Measurements from ENCODE around the gene P2RX1.

Gene P2RX1

GRCh38 chr17:3915995-3916696 lies at the start of gene P2RX1:
Gene P2RX1, minus strand, starts transcription at chr17:3916465. Its CDS starts 240 bp downstream, at chr17:3916225.
- DNase-seq: no peak

- no peak for DNase-seq
These were observed 49.0 kb upstream of the P2RX1 start for GRCh38 chr17:3965118-3965800.

- no peak for DNase-seq
These were observed 48.2 kb upstream of the P2RX1 start, which contains the start of gene ATP2A3 for GRCh38 chr17:3964203-3965117. Gene ATP2A3, minus strand, starts transcription at chr17:3964437. Its CDS starts 146 bp downstream, at chr17:3964291.

- DNase-seq: no peak
These were observed 47.3 kb upstream of the P2RX1 start for GRCh38 chr17:3963237-3964201.

GRCh38 chr17:3962965-3963236 lies 46.6 kb upstream of the P2RX1 start:
- no peak for DNase-seq

- DNase-seq: no peak
These were observed 46.1 kb upstream of the P2RX1 start for GRCh38 chr17:3962217-3962964.

GRCh38 chr17:3961564-3962047 lies 45.3 kb upstream of the P2RX1 start:
- no peak for DNase-seq

GRCh38 chr17:3960764-3961163 lies 44.5 kb upstream of the P2RX1 start:
- DNase-seq: no peak

GRCh38 chr17:3959921-3960601 lies 43.8 kb upstream of the P2RX1 start:
- no peak for DNase-seq

GRCh38 chr17:3959295-3959899 lies 43.1 kb upstream of the P2RX1 start:
- DNase-seq: no peak

- no peak for DNase-seq
These were observed 41.7 kb upstream of the P2RX1 start for GRCh38 chr17:3957735-3958599.

GRCh38 chr17:3956983-3957382 lies 40.7 kb upstream of the P2RX1 start:
- DNase-seq: no peak

GRCh38 chr17:3956327-3956957 lies 40.2 kb upstream of the P2RX1 start:
- DNase-seq: no peak

GRCh38 chr17:3955673-3955988 lies 39.4 kb upstream of the P2RX1 start:
- no peak for DNase-seq

- DNase-seq: no peak
These were observed 38.9 kb upstream of the P2RX1 start for GRCh38 chr17:3954976-3955672.

GRCh38 chr17:3954086-3954485 lies 37.8 kb upstream of the P2RX1 start:
- no peak for DNase-seq

- no peak for DNase-seq
These were observed 37.3 kb upstream of the P2RX1 start for GRCh38 chr17:3953542-3953941.

GRCh38 chr17:3952186-3952585 lies 35.9 kb upstream of the P2RX1 start:
- DNase-seq: no peak

All from left hindlimb (tissue), 1 donor.